ENCODE measurements around the gene TEDC2.
"Not testable (repeated sequence)": the region's sequence is repeated elsewhere in the genome, so short reads cannot be mapped to it uniquely, and the experiment has no call there.

Gene TEDC2

DNA sequence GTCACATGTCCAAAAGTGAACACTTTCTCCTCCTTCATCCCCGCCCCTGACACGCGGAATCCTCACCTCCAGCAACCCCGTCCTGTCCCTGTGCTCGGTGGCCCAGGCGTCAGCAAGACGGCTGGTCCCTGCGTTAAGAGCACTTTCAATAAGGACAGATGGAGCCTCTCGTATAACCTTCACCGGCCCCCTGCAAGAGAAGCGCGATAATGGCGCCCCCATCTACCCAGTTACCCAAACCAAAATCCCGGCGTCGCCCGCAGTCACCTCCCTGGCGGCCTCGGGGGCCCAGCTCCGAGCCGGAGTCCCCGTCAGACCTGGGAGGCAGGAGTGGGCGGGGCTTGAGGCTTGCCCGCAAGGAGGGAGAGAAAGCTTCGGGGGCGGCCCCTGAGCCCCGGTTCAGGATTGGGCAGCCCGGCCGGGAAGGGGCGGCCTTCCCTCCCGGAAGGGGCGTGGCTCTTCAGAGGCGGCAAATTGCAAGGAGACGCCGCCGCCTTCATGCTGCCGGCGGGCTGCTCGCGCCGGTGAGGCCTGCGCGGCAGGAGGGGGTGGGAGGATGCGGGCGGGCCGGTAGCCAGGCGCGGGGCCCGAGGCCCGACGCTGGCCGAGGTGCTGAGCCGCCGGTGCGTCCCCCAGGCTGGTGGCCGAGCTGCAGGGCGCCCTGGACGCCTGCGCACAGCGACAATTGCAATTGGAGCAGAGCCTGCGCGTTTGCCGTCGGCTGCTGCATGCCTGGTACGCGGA, at the start of gene TEDC2:
TEDC2 (plus strand) TSS at position 463 of the 744 bp plus-strand sequence; CDS start at position 499, 36 bp downstream.
- DNase-seq: peak; percentile 95

GRCh38 chr16:2415085-2415484, 44.8 kb upstream of the TEDC2 start:
- DNase-seq: no peak

DNA sequence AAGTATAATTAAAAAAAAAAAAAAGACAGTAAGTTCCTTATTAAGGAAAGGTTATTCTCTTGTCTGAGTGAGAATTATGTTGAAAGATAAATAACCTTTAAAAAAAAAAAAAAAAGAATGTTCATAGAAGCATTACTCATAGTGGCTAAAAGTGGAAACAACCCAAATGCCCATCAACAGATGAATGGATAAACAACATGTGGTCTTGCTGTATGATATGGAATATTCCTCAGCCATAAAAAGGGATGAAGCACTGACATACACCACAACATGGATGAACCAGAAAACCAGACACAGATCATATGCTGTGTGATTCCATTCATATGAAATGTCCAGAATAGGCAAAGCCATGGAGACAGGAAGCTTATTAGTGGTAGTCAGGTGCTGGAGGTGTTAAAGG, 39.9 kb upstream of the TEDC2 start:
- no peak for DNase-seq

- DNase-seq: no peak
Observed at GRCh38 chr16:2422123-2422867, 37.6 kb upstream of the TEDC2 start.

DNA sequence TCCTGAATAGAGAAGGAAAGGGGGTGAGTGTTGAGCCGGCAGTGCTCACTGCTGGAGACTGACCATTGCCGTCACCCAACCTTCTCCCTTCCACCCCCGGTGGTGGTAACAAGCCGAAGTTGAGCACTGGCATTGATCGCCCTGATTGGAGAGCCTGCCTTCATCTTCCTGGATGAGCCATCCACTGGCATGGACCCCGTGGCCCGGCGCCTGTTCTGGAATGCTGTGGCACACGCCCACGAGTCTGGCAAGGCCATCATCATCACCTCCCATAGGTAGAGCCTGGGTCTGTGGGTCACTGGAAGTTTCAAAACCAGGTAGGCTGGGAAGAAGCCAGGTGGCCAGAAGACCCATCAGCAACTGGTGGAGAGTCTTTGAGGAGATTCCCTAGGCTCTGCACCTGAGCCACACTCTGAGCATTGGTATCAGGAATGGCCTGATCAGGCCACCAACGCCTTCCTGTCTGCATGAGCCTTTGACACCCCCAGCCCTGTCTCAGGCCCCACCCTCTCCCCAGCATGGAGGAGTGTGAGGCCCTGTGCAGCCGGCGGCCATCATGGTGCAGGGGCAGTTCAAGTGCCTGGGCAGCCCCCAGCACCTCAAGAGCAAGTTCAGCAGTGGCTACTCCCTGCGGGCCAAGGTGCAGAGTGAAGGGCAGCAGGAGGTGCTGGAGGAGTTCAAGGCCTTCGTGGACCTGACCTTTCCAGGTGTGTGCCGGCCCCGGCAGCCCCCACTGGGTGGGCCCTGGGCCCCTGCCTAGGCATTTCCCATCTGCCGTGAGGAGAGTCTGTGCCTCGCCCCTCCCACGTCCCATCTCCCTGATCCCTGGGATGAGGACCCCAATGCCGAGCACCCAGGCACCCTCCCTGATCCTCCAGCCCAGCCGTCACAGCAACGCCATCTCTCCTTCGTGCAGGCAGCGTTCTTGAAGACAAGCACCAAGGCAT, 35.6 kb upstream of the TEDC2 start:
- DNase-seq: no peak

- no peak for DNase-seq
Observed at GRCh38 chr16:2425008-2425518, 34.8 kb upstream of the TEDC2 start.

GRCh38 chr16:2425825-2426430, 34.0 kb upstream of the TEDC2 start:
- no peak for DNase-seq

- DNase-seq: no peak
Observed at GRCh38 chr16:2426941-2427361, 33.0 kb upstream of the TEDC2 start.

DNA sequence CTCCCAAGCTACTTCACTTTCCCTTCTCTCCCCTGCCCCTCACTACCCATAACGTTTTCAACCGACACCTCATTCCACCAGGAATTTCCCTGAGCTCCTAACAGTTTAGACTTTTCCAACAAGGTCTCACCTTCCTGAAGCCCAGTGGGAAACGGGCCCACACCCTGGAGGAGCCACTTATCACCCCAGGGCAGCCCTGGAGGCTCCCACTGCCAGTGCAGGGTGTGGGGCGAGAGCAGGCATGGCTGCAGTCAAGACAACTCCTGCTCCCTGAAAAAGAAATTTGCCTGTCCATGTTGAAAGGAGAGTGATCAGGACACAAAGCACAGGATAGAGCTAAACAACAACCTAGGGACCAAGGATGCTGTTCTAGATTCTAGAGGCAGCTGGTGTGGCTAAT, 32.4 kb upstream of the TEDC2 start:
- DNase-seq: no peak

DNA sequence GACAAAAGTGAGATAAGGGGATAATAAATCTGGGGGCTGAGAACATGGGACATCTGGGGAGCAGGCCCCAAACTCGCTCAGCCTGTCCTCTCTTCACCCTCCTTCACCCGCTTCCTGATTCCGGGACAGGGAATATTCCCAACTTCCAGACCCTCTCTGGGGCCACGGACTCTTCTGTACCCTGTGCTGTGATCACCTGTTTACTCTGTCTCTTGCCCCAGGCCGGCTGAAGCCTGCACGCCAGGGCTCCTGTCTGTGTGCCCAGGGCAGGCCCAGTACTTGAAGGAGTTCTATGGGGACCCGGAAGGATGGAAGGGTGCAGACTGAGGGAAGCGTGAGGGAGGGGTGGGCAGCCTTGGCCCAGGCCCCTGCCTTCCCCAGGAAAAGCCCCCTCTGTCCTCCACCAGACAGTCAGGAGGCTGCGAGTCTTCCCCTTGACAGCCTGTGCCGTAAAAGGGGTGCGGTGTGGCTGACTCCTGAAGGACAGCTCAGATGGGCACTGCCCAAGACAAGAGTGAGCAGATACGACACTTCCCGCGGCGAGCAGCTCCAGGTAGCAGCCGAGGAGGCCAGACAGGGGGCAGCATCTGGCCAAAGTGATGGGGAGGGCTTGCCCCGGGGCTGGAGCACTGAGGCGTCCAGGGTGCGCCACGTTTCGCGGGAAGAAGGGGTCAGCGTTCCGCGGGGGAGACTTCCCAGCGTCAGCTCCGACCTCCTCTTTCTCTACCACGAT, 31.7 kb upstream of the TEDC2 start:
- no peak for DNase-seq

DNA sequence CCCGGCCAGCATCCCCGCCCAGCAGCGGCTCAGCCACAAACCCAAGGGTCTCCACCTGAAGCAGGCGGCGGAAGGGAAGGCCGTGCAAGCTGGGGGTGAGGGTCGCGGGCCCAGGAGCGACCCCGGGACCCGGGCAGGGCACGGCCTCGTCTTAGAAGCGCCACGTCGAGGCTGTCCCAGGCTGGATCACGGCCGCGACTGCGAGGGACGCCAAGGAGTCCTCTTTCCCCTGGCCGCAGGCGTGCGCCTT, 31.2 kb upstream of the TEDC2 start:
- no peak for DNase-seq

DNA sequence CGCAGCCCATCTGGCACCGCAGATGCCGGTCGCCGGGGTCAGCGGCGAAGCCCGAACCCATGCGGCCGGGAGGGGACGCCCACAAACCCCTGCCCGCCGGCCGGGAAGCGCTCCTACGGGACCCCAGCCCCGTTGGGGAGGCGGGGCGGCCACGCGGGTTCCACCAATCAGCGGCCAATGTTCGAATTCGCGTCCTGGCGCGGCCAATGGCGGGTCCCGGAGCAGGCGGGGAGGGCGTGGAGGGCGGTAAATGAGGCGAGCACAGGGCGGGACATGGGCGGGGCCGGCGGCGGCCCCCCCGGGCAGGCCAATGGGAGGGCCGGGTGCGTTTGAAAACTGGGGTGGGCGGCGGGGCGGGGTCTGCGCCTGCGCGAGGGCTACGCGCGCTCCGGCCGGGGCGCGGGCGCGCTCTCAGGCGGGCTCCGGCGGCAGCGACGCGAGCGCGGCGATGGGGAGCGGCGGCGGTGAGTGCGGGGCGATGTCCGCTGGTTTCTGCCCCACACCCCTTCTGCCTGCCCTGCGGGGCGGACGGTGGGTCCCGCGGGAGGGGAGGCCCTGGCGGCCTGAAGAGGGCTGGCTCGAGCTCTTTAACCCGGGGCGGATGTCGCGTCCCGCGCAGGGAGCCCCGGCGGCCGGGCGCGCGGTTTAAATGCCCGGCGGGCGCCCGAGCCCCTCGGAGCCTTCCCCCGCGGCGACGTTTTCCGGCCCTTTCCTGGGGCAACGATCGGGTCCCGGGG, 30.7 kb upstream of the TEDC2 start, which contains the start of gene CCNF:
CCNF (plus strand) TSS at position 414 of the 737 bp plus-strand sequence; CDS start at position 449, 35 bp downstream.
- peak; percentile 95 for DNase-seq

- DNase-seq: peak; percentile 15
Observed at GRCh38 chr16:2429771-2430663, 29.9 kb upstream of the TEDC2 start.

DNA sequence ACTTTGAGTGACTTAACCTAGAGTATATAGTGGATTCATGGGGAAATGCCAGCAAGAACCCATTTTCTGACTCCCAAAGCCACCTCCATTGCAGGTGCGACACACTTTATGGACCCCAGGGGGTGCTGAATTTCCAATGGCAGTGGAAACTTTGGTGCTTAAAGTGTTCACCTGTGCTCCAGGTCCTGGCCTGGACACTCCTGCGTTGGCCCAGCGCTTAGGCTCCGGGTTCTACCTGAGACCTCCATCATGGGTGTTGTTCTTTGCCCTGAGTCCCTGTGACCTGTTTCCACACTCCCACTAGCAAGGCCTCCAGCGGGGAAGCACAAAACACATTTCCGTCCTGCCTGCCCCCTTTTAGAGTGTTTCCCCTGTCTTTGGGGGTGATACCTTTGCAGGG, 27.6 kb upstream of the TEDC2 start:
- no peak for DNase-seq

DNA sequence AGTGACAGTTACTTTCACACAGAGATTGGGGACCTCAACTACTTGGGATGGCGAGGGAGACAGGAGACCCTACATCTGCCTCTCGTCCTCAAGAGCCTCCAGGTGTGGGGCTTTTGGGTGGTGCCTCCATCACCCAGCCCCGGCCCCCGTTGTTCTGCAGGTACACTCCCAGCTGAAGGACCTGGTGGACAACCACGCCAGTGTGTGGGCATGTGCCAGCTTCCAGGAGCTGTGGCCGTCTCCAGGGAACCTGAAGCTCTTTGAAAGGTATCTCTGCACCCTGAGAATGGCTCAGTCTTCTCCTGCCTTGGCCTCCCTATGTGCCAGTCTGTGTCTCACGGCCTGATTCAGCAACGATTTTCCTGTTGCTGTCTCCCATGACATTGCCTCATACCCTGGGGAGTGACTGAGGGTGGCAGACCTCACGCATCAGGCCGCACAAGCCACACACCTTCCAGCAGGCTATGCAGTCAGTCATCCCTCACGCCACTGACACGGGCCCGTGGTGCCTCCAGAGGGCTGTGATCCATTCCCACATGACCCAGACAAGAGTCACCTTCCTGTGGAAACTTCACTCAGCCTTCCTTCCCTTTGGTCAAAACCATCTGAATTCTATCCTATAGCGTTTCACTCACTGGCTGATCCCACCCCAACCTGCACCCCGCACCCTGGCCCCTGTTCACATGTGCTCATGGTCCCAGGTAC, 27.0 kb upstream of the TEDC2 start:
- DNase-seq: no peak

DNA sequence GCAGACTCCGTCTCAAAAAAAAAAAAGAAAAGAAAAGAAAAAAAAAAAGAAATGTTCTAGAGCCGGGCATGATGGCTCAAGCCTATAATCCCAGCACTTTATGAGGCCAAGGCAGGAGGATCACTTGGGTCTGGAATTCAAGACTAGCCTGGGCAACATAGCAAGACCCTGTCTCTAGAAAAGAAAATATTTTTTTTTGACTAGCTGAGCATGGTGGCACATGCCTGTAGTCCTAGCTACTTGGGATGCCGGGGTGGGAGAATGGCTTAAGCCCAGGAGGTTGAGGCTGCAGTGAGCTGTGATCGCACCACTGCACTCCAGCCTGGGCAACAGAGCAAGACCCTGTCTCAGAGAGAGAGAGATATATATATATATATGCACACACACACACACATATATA, 24.7 kb upstream of the TEDC2 start:
- not testable (repeated sequence) for DNase-seq

DNA sequence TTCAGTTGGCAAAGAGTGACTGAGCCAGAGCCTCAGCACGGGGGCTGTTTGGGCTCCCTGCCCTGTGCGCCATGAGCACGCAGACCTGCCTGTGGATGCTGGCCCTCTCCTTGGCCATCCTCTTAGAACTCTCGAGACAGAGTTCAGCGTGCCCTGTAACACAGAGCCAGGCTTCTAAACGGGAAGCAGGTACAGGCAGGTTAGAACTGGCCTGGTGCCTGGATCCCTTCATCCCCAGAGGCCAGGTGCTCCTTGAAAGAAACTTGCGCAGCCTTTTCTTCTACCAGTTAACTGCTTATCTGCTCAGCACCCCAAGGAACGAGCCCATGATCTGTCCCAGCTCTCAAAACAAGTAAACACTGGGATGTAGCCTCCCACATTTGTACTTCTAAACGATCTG, 23.8 kb upstream of the TEDC2 start:
- DNase-seq: no peak

DNA sequence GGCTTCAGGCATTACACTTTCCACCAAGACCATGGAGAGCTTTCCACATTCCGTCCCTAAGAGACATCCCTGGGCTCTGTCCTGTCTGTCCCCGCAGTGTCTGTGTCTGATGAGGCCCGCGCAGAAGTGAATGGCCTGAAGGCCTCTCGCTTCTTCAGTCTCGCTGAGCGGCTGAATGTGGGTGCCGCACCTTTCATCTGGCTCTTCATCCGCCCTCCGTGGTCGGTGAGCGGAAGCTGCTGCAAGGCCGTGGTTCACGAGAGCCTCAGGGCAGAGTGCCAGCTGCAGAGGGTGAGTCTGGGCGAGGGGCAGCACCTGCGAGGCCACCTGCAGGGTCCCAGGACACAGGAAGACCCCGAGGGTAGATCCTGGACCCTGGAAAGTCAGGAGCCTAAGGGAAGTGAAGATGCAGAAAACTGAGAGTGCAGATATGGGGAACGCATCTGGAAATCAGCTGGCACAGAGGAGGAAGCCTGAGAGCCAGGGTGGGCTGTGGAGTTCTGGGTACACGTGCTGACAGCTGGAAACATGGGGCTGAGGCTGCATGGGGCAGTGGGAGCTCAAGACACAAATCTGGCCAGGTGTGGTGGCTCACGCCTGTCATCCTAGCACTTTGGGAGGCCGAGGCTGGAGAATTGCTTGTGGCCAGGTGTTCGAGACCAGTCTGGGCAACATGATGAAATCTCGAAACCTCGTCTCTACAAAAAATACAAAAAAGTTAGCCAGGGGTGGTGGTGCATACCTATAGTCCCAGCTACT, 22.7 kb upstream of the TEDC2 start:
- DNase-seq: no peak

DNA sequence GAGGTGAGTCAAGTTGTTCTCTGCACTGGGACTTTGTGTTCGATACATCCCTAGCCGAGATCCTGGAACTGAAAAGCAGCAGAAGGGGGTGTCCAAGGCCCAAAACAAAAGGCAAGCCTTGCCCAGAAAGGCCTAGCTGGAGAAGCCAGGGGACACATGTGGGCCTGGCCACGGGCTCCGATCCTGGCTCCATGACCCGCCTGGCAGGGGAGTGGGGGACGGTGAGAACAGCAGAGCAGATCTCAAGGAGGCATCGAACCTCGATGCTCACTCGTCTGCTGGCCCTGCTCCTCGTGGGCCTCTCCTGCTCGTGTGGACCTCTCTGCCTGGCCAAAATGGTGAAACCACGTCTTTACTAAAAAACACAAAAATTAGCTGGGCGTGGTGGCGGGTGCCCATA, 21.8 kb upstream of the TEDC2 start:
- no peak for DNase-seq
